AG04449 (cell line): ENCODE results near the gene LMOD3.

Experiments
- CTCF ChIA-PET: fragments of 350-600 bp; formaldehyde crosslinking; extraction: SDS; loops from one replicate; lab custom pipeline; 2021; ENCODE audit warnings: antibody characterized with exemption; lab: Yijun Ruan, JAX
- POLR2A ChIA-PET: fragments of 400-600, 350-600 bp; formaldehyde crosslinking; extraction: SDS; loops from one replicate; lab custom pipeline; 2020; ENCODE audit warnings: antibody characterized with exemption, inconsistent platforms; lab: Yijun Ruan, JAX
- DNase-seq: peaks from one replicate; pipeline ENCODE4 v3.0.0-alpha.2; 2010; ENCODE audit warnings: low read depth, low spot score
- H3K4me3 ChIP-seq: 2 replicates; pipeline ENCODE4 v1.5.1; 2011; ENCODE audit warnings: low read depth, mild to moderate bottlenecking, control low read depth, low read length
- CTCF ChIP-seq: IDR thresholded peaks from one replicate; pipeline ENCODE4 v1.5.1; 2011; ENCODE audit warnings: mild to moderate bottlenecking, moderate library complexity, low read length, control low read depth, inconsistent platforms; ENCODE audit not compliant: insufficient read depth; ENCODE audit errors: missing control alignments

The LMOD3 gene

GRCh38 chr3:69122403-69122802, at the start of gene LMOD3:
Gene LMOD3, minus strand, starts transcription at chr3:69122595. Its CDS starts 209 bp downstream, at chr3:69122386.
- no peak within 1 kb of the TSS for H3K4me3 ChIP-seq
- TF ChIP-seq CTCF, result no peak
- ChIA-PET POLR2A (no interaction called here), CTCF (interaction anchor here (0.9 to 8.6 kb wide), 6 partner anchors 8 to 550 kb away, joined by 4 to 110 read pairs (median 26); no protein-coding TSS in a partner anchor)
- DNase-seq, result no peak

GRCh38 chr3:69172058-69172457, 49.7 kb upstream of the LMOD3 start:
- CTCF ChIA-PET, result interaction anchor here (1.0 to 7.7 kb wide), 3 partner anchors 11 to 138 kb away, joined by 4 to 62 read pairs (median 16); no protein-coding TSS in a partner anchor
- POLR2A ChIA-PET, result interaction anchor here (0.6 kb wide), 1 partner anchor 30 kb away, joined by 3 read pairs; no protein-coding TSS in a partner anchor
- DNase-seq, result no peak
- TF ChIP-seq CTCF, result no peak
- no peak overlapping the region for H3K4me3 ChIP-seq

GRCh38 chr3:69166446-69166845, 44.1 kb upstream of the LMOD3 start:
- no peak overlapping the region for H3K4me3 ChIP-seq
- ChIA-PET POLR2A (no interaction called here), CTCF (interaction anchor here (9.7 to 12.9 kb wide), 2 partner anchors 142 to 259 kb away, joined by 254 to 365 read pairs; no protein-coding TSS in a partner anchor)
- TF ChIP-seq CTCF, result no peak
- DNase-seq, result no peak

GRCh38 chr3:69165744-69166143, 43.3 kb upstream of the LMOD3 start:
- DNase-seq, result no peak
- no peak overlapping the region for H3K4me3 ChIP-seq
- CTCF ChIA-PET, result interaction anchor here (0.8 to 12.9 kb wide), 4 partner anchors 143 to 506 kb away, joined by 3 to 365 read pairs (median 128); no protein-coding TSS in a partner anchor
- no peak for TF ChIP-seq CTCF
- POLR2A ChIA-PET, result no interaction called here

- H3K4me3 ChIP-seq, result no peak overlapping the region
- TF ChIP-seq CTCF, result no peak
- no peak for DNase-seq
- CTCF ChIA-PET, result interaction anchor here (1.6 to 12.9 kb wide), 4 partner anchors 10 to 261 kb away, joined by 4 to 365 read pairs (median 148); no protein-coding TSS in a partner anchor
- POLR2A ChIA-PET, result no interaction called here
Observed at GRCh38 chr3:69164296-69164695, 41.9 kb upstream of the LMOD3 start.

GRCh38 chr3:69162308-69162980, 40.0 kb upstream of the LMOD3 start:
- no peak overlapping the region for H3K4me3 ChIP-seq
- POLR2A ChIA-PET, result no interaction called here
- TF ChIP-seq CTCF, result no peak
- no peak for DNase-seq
- CTCF ChIA-PET, result interaction anchor here (0.9 to 12.9 kb wide), 50 partner anchors 8 to 524 kb away, joined by 3 to 365 read pairs (median 7); no protein-coding TSS in a partner anchor
